ENCODE results near the gene SIM2. TPM values are rescaled to one million over a fixed set of nuclear protein-coding genes. Genes with fewer than 3 reads are reported as not detected.

Gene SIM2
- total RNA-seq, 1 donor from 2014 or later, result not detected

DNA sequence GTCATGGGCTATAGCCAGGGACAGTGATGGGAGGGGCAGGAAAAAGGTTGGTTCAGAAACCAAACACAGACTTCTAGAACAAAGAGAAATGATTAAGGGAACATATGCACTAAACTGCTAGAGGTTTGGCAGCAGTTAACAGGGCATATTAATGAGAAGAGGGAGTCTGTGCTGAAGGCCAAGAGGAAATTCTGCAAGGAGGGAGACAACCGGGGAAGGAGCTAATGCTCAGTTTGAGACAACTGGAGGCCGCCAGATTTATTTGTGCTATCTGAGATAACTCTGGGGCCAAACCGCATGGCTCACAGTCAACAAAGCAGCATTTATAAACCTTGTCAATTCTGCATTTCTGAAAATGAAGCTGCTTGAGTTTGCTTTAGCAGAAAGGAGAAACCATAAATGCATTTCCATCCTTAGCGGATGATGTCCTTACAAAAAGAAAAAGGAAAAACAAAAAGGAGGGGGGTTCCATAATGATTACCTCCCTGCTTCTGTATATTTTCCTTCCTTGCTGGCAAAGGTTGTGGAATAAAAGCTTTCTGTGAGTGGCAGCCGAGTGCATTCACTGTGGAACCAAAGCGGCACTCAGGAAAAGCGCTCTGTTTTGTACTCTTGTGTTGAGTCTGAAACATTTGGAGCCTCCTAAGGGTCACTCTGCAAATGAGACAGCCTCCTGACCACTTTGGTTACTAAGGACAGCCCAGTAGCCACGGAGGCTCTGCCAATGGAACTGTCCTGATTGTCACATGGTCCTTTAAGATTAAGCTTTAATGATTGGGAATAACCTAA lies 70.3 kb downstream of the SIM2 start:
- intact Hi-C loops (cut with DNase I), result loop anchor here (2.0 kb wide), 1 partner anchor 16 kb away; no protein-coding TSS in a partner anchor
- DNase-seq (ENCODE audit: missing footprints) (no peak), ATAC-seq (no peak)

DNA sequence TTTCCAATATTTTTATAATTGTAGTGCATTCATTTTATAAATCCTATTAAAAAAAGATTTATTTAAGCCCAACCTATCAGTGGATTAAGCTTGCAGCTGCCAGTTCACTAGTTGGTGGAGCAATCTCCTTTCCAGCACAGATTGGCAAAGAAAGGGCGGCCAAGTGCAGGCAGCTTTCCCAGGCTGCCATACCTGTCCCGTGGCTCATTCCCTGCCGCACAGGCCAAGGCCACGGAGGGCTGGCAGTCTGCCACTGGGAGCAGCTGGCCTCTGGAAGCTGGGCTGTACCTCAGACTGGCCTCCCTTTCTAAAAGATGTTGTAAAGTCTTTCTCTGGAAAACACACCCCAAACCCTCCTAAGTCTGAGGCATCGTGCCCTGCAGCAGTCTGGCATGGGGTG lies 74.2 kb downstream of the SIM2 start:
- intact Hi-C loops (cut with DNase I), result no loop called here
- DNase-seq (ENCODE audit: missing footprints) (peak; percentile 87), ATAC-seq (peak; percentile 91)

DNA sequence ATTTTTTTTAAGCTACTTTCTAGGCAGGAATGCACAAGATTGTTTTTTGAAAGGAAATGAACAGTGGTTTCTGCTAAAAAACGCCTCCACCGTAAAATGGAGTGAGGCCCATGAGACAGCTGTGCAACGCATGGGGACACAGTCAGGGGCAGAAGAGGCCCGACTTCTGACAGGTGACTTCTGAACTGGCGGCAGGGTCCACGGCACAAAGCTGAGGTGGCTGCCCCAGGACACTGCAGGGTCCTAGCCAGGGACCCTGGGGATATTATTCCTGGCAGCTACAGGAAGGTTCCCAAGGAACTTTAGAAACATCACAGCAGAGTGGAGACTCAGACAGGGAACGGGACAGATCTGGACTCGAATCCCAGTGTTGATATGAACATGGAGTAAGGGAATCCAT lies 75.1 kb downstream of the SIM2 start:
- DNase-seq (ENCODE audit: missing footprints) (no peak), ATAC-seq (no peak)
- intact Hi-C loops (cut with DNase I), result no loop called here

GRCh38 chr21:36776981-36777617 lies 78.2 kb downstream of the SIM2 start:
- intact Hi-C loops (cut with DNase I), result no loop called here
- no peak for ATAC-seq

GRCh38 chr21:36780861-36781260 lies 81.9 kb downstream of the SIM2 start:
- intact Hi-C loops (cut with DNase I), result loop anchor here (5.0 kb wide), 1 partner anchor 51 kb away; no protein-coding TSS in a partner anchor
- DNase-seq (ENCODE audit: missing footprints) (no peak), ATAC-seq (no peak)

More at GRCh38 chr21:36776981-36777617, 78.2 kb downstream of the SIM2 start:
- DNase-seq (ENCODE audit: missing footprints), result no peak

GRCh38 chr21:36783612-36784374 lies 84.9 kb downstream of the SIM2 start:
- intact Hi-C loops (cut with DNase I), result loop anchor here (5.0 kb wide), 1 partner anchor 49 kb away; no protein-coding TSS in a partner anchor
- DNase-seq (ENCODE audit: missing footprints), result no peak
- ATAC-seq, result no peak

DNA sequence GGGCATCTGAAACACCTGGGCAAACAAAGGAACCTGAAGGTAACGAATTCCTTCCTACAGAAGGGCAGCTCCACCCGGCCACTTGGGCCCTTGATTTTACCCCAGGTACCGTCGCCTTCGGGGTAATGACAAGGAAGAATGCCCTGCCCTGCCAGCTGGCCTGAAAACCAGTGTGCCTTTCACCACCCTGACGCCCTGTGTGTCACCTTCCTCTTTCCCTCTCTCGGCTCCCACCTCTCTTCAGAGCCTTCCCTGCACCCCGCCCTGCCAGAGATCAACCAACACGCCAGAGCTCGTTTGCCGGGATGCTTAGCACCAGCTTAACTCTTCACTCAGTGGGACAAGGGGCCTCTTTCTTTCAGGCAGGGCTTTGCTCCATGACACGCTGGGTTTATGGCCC lies 86.0 kb downstream of the SIM2 start:
- intact Hi-C loops (cut with DNase I), result loop anchor here (5.0 kb wide), 1 partner anchor 47 kb away; no protein-coding TSS in a partner anchor
- no peak for DNase-seq (ENCODE audit: missing footprints)
- peak; percentile 95 for ATAC-seq

DNA sequence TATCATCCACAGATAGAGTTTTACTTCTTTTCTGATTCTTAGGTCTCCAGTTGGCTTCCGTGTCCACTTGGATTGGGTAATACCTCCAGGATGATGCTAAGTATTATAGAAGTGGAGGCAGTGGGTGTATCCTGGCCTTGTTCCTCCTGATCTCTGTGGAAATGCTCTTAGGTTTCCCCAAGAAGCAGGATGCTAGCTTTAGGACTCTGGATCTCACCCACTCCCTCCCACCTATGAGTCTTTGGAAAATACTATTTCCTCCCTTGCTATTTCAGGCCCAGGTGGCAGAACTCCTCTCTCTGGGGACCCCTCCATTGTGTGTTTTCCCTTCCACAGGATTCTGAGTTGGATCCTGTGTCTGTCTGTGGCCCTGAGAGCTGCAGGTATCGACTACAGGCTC lies 86.7 kb downstream of the SIM2 start:
- DNase-seq (ENCODE audit: missing footprints), result no peak
- ATAC-seq, result no peak
- intact Hi-C loops (cut with DNase I), result no loop called here

- no peak for DNase-seq (ENCODE audit: missing footprints)
- intact Hi-C loops (cut with DNase I), result no loop called here
- ATAC-seq, result no peak
These were observed 87.3 kb downstream of the SIM2 start for GRCh38 chr21:36786186-36786585.

DNA sequence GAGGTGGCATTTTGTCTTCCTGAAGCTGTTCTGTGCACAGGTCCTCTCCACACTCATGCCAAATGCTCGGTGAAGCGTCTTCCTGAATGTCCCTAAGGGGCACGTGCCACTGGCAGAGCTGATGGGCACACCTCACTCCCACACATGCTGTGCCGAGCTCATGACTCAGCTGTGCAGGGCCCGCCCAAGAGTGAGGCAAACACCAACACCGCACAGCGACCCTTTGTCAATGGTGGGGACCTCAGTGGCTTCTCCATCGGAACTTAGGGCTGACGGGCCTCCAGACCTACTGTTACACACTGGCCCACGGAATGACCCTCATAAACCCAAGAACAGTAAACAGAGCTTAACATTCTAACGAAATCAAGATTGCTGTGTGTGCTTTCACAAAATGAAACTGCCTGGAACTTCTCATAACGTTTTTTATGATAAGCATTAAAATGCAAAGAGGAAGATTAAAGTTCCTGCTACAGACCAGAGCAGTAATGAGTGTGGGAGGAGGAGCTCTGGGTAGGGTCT lies 89.3 kb downstream of the SIM2 start:
- DNase-seq (ENCODE audit: missing footprints) (no peak), ATAC-seq (no peak)
- intact Hi-C loops (cut with DNase I), result no loop called here

DNA sequence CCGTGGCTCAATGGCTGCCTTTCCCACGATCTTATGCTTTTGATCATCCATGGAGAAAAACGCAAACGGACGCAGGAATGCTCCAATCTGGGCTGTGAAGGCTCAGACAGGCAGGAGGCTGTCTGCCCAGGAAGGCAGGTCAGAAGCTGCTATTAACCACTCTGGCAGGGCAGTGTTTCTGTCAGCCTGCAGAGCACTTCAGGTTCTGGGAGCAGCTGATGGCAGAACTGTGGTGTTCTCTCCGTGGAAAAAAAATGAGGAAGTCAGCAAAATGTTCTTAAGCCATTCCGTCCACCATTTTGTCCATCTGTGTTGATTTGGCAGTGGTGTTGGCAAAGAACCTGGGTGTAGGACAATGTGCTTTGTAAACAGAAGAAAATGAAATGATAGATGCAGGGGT lies 91.7 kb downstream of the SIM2 start:
- DNase-seq (ENCODE audit: missing footprints) (no peak), ATAC-seq (peak; percentile 46)
- intact Hi-C loops (cut with DNase I), result no loop called here

GRCh38 chr21:36791180-36791579 lies 92.3 kb downstream of the SIM2 start:
- no peak for DNase-seq (ENCODE audit: missing footprints)
- intact Hi-C loops (cut with DNase I), result no loop called here
- ATAC-seq, result no peak

- ATAC-seq, result peak; percentile 69
- peak; percentile 72 for DNase-seq (ENCODE audit: missing footprints)
- intact Hi-C loops (cut with DNase I), result no loop called here
These were observed 93.0 kb downstream of the SIM2 start for GRCh38 chr21:36791695-36792470.

DNA sequence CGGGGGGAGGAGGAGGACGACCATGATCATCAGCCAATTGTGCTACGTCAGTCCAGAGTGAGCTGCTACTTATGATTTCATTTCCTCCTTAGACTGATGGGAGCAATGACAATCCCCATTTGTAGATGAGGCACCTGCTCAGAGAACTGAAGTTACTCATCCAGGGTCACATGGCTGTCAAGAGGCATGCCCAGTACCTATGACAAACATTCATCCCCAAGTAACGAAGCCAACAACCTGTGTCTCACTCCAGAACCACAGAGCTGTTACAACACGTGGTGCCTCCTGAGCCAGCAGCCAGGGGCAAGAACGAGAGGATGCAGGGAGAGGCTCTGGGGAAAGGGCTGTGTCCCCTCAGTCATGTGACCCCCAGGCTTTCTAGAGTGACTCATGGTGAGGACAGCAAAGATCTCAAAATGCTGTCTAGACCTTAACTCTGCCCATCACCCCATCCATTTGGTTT lies 93.6 kb downstream of the SIM2 start:
- DNase-seq (ENCODE audit: missing footprints) (no peak), ATAC-seq (peak; percentile 24)
- intact Hi-C loops (cut with DNase I), result no loop called here

- ATAC-seq, result no peak
- intact Hi-C loops (cut with DNase I), result no loop called here
- DNase-seq (ENCODE audit: missing footprints), result no peak
These were observed 97.2 kb downstream of the SIM2 start for GRCh38 chr21:36796070-36796469.

DNA sequence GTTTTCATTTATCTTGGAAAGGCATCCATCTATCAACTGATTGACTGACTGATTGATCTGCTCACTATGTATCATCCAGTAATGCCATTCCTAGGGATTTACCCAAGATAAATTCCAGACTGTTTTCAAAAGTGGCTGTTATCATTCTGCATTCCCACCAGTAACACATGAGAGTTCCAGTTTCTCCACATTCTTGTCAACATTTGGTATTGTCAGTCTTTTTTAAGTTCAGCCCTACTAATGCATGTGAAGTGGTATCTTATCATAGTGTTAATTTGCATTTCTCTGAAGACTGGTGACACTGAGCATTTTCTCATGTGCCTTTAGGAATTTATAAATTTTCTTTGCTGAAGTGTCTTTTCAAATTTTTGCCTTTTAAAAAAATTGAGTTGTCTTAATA lies 99.6 kb downstream of the SIM2 start:
- intact Hi-C loops (cut with DNase I), result no loop called here
- ATAC-seq (no peak), DNase-seq (ENCODE audit: missing footprints) (no peak)
